Mucosa of rectum (tissue), 2 donors: ENCODE data around the gene TLL2.

Source experiments
- H3K27ac ChIP-seq, 2 donors: one replicate each; pipeline ENCODE4 v1.7.0; 2013; ENCODE audit warnings: inconsistent platforms in 2 of 2, low read depth in 2 of 2, low read length in 2 of 2
- H3K27me3 ChIP-seq, 2 donors: one replicate each; pipeline ENCODE4 v1.7.0; 2013; ENCODE audit warnings: low read length in 2 of 2; ENCODE audit not compliant: control insufficient read depth in 2 of 2, insufficient read depth in 2 of 2
- H3K36me3 ChIP-seq, 2 donors: one replicate each; pipeline ENCODE4 v1.7.0; 2013; ENCODE audit warnings: low read length in 2 of 2; ENCODE audit not compliant: control insufficient read depth in 2 of 2, insufficient read depth in 2 of 2
- H3K4me1 ChIP-seq, 2 donors: one replicate each; pipeline ENCODE4 v1.7.0; 2013; ENCODE audit warnings: low read length in 2 of 2, mild to moderate bottlenecking in 1 of 2; ENCODE audit not compliant: control insufficient read depth in 2 of 2, insufficient read depth in 2 of 2
- H3K4me3 ChIP-seq, 2 donors: one replicate each; pipeline ENCODE4 v1.7.0; 2013; ENCODE audit warnings: low read length in 2 of 2
- H3K9ac ChIP-seq, 2 donors: one replicate each; pipeline ENCODE4 v1.7.0; 2013; ENCODE audit warnings: low read length in 2 of 2, low read depth in 1 of 2, mild to moderate bottlenecking in 1 of 2
- H3K9me3 ChIP-seq, 2 donors: one replicate each; pipeline ENCODE4 v1.7.0; 2013; ENCODE audit warnings: low read length in 2 of 2; ENCODE audit not compliant: control insufficient read depth in 2 of 2
- donor health status: healthy.
- donor health status: Normal muscosa, but diverticular disease.

The TLL2 gene

DNA sequence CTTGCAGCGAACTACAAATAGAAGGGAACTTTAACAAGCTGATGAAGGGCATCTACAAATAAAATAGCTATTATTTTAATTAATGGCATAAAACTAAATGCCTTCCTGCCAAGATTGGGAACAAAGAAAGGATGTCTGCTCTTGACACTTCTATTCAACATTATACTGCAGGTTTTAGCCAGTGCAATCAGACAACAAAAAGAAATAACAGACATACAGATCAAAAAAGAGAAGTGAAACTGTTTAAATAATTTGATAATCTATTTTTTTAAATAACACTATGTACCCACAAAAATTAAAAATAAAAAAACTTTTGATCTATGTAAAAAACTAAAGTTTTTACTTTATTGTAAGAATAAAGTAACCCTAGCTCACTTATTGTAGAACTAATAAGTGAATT lies 22.4 kb upstream of the TLL2 start:
- peaks cover 15% of the 10 kb centered on the region in 2 donors for H3K36me3 ChIP-seq
- H3K9me3 ChIP-seq, result no peaks in the 10 kb centered on the region
- peaks cover 0 to 9% of the 10 kb centered on the region in 2 donors for H3K4me1 ChIP-seq
- H3K27ac ChIP-seq, result no peak overlapping the region
- no peaks in the 10 kb centered on the region for H3K27me3 ChIP-seq
- H3K9ac ChIP-seq, result no peak overlapping the region
- H3K4me3 ChIP-seq, result no peak overlapping the region

DNA sequence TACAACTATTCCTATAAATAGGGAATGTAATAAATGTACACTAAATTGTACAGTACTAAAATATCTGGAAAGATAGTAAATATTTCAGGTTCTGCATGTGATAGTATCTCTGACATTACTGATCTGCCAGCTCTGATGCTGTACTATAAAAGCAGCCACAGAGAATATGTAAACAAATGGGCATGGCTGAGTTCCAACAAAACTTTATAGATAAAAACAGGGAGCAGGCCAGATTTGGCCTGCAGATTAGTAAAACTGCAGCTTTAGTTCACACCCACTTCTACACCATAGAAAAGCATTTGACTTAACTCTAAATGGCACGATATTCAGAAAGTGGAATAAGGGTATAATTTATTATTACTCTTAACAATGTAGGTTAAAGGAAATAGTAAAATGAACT lies 18.8 kb upstream of the TLL2 start:
- no peak overlapping the region for H3K27ac ChIP-seq
- no peak overlapping the region for H3K4me3 ChIP-seq
- H3K36me3 ChIP-seq, result peaks cover 33 to 34% of the 10 kb centered on the region in 2 donors
- H3K4me1 ChIP-seq, result peaks cover 0 to 9% of the 10 kb centered on the region in 2 donors
- H3K9me3 ChIP-seq, result no peaks in the 10 kb centered on the region
- H3K27me3 ChIP-seq, result no peaks in the 10 kb centered on the region
- no peak overlapping the region for H3K9ac ChIP-seq

DNA sequence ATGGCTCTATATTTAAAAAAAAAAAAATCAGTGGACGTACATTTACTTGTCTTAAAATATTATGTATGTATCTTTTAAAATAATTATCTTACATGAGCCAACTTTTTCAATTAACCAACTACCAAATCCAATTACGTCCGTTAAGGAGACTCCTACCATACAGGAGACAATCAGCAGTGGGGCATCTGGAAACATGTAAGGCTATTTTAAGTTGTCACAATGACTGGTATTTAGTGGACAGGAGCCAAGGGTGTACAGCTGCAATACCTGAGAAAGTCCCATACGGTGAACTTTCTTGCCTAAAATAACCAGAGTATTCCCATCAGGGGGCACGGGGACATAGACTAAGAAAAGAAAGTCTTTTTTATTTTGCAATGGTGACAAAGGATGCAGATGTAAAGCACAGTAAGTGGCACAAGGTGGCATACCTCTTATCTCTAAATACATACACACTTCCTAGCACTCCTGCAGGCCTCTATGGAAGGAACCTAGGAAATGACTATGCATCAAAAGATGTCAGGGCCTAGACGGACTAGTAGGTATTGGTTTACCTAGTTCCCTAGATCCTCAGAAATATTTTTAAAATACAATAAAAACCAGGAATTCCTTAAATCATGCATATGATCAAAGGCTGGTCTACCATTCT lies 16.0 kb upstream of the TLL2 start:
- Histone ChIP-seq H3K4me3 (no peak overlapping the region), H3K9ac (no peak overlapping the region), H3K9me3 (no peaks in the 10 kb centered on the region), H3K27me3 (no peaks in the 10 kb centered on the region), H3K4me1 (peaks cover 0 to 9% of the 10 kb centered on the region in 2 donors), H3K36me3 (peaks cover 44 to 54% of the 10 kb centered on the region in 2 donors), H3K27ac (no peak overlapping the region)

DNA sequence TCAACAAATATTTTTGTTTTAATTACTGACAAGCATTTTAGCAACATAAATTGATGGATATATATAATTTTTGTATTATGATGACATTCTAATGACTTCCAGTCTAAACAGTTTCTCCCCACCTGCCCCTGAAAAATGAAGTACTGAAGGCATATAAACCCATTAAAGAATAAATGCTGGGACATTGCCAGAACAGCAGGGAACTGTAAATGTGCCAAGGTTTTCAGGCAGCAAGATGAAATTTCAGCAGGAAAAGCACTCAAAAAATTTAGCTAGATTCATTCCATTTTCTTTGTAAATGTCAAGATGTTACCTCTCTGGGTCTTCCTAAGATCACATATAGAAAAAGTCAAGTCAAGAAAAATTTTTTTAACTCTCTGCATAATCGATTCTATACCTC lies 11.0 kb upstream of the TLL2 start:
- Histone ChIP-seq H3K4me3 (no peak overlapping the region), H3K27ac (no peak overlapping the region), H3K36me3 (peaks cover 50 to 65% of the 10 kb centered on the region in 2 donors), H3K9ac (no peak overlapping the region), H3K27me3 (no peaks in the 10 kb centered on the region), H3K4me1 (no peaks in the 10 kb centered on the region), H3K9me3 (no peaks in the 10 kb centered on the region)

DNA sequence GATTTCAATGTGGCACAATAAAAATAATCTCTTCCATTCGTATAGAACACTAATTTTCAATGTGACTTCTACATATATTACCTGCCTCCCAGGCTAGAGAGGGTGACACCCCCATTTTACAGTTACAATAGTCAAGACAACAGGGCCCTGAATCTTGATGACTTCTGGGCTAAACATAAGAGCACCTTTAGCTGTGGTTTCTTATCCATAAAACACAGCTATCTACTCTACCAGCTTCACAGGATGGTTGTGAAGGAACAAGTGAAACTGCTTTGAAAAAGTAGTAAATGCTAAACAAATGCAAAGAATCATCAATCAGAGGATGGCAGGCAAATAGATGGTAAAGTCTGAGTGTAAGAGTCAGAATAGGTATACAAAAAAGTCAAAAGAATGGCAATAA lies 3.6 kb upstream of the TLL2 start:
- H3K4me3 ChIP-seq, result no peak overlapping the region
- no peak overlapping the region for H3K9ac ChIP-seq
- H3K4me1 ChIP-seq, result peaks cover 20 to 21% of the 10 kb centered on the region in 2 donors
- peaks cover 4% of the 10 kb centered on the region in 2 donors for H3K27me3 ChIP-seq
- peaks cover 10 to 27% of the 10 kb centered on the region in 2 donors for H3K36me3 ChIP-seq
- no peak overlapping the region for H3K27ac ChIP-seq
- H3K9me3 ChIP-seq, result no peaks in the 10 kb centered on the region

DNA sequence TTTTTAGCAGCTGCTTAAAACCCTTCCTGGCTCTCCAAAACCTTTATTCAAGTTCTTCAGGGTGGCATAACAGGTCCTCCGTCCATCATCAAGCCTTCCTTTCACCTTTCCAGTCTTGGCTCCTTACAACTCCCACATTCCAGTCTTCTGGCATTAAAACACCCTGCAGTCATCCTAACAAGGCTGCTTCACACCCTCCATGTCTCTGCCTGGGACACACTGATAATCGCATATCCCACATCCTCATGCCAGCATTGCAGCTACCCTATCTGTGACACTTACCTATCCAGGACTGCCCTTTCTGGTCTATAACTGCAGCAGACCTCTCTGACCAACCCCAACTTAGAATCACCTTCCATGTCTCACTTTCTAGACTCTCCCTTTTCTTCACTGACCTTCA lies 2.6 kb upstream of the TLL2 start:
- Histone ChIP-seq H3K4me3 (no peak overlapping the region), H3K27me3 (peaks cover 9 to 11% of the 10 kb centered on the region in 2 donors), H3K4me1 (peaks cover 20 to 21% of the 10 kb centered on the region in 2 donors), H3K27ac (no peak overlapping the region), H3K9ac (no peak overlapping the region), H3K36me3 (peaks cover 4 to 21% of the 10 kb centered on the region in 2 donors), H3K9me3 (no peaks in the 10 kb centered on the region)

DNA sequence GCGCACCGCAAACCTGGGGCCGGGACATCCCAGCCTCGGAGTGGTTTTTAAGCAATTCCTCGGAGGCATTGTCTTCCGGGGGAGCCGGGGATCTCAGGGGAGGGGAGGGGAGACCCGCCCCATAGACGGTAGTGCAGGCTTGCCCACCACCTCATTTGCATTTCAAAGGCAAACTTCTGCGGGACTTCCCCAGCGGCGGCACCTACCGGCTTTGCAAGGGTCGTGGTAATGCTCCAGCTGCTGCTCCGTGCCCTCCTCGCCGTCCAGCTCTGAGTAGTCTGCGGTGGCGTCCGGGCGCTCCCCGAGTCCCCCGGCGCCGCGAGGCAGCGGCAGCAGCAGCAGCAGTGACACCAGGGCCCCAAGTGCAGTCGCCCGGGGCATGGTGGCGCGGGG lies 425 bp downstream of the TLL2 start:
- no peaks in the 10 kb centered on the region for H3K36me3 ChIP-seq
- H3K27ac ChIP-seq, result no peak overlapping the region
- H3K27me3 ChIP-seq, result peaks cover 9 to 11% of the 10 kb centered on the region in 2 donors
- peak overlapping the region; percentile 36 to 54 for H3K9ac ChIP-seq
- H3K4me1 ChIP-seq, result peaks cover 20 to 21% of the 10 kb centered on the region in 2 donors
- H3K9me3 ChIP-seq, result no peaks in the 10 kb centered on the region
- peak overlapping the region; percentile 66 to 67 for H3K4me3 ChIP-seq

DNA sequence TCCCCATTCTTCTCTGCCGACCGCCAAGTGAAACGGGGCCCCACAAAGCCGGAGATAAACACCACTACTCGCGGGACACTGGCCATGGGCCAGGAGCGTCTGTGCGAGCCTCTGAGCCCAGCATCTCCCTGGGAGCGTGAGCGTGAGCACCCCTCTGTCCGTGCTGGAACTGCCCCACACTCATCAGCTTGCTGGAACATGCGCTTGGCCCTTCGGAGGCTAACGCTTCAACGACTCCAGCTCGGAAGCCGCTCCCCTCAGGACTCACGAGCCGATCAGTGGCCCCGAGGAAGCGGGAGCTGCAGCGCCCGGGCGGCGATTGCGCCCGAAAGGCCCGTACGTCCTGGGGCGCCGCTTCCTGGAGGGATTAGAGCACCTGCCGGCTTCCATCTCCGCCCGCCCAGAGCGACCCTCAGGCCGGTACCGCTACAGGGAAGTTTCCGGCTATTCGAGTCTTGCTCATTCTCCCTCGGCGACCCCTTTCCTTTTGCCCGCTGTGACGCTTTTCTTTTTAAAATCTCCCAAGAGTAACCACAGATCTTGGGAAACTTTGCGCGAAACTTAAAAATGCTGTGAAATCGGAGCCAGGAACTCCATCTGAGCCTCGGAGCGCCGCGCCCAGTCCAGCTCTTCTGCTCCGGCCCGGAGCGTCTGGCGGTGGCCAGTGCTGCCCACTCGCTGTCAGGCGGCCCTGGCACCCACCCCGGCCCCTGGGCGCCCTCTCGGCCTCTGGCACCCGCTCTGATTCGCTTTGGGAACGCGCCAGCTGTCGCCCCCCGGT lies 1.0 kb downstream of the TLL2 start:
- Histone ChIP-seq H3K4me1 (peaks cover 20 to 21% of the 10 kb centered on the region in 2 donors), H3K4me3 (peak overlapping the region; percentile 66 to 67), H3K36me3 (no peaks in the 10 kb centered on the region), H3K27me3 (peaks cover 9 to 11% of the 10 kb centered on the region in 2 donors), H3K9me3 (no peaks in the 10 kb centered on the region), H3K27ac (no peak overlapping the region), H3K9ac (peak overlapping the region; percentile 24 to 54)

DNA sequence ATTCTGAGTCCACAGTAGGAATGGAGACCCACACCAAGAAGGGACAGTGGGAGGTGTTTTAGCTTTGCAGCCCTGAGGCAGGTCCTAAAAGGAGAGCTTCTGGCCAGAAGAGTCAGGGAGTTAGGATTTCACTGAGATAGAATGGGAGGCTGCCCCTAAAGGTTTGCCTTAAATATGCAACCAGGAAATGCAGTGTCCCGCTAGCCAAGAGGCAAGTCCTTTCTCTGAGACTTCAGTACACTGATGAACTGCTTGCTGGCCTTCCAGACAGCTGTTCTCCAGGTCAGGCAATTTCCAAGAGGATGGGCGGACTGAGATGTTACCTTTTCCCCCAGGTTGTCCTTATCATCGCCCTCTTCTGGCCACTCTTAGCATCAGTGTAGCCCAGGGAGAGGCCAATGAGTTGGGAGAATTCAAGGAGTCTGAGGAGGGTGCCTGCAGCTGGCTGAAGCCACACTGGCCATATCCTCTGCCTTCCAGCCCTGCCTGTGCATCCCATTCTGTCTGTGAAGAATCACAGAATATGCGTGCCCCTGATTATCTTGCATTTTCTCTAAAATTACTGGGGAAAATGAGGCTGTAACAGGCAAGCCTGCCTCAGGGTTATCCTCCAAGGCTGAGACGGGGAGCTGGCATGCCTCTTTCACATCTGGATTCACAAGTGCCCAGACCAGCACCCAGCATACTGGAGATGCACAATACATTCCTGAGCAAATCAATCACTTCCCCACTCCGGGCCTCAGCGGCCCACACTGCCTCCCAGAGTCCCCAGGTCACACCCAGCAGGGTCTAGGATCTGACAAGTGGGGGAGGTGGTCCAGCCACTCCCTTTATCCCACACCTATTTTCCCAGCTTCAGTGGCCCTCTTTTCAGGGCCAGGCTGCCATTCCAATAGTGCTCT lies 2.4 kb downstream of the TLL2 start:
- Histone ChIP-seq H3K36me3 (no peaks in the 10 kb centered on the region), H3K27ac (no peak overlapping the region), H3K9ac (no peak overlapping the region), H3K27me3 (peaks cover 9 to 11% of the 10 kb centered on the region in 2 donors), H3K9me3 (no peaks in the 10 kb centered on the region), H3K4me1 (peaks cover 20 to 21% of the 10 kb centered on the region in 2 donors), H3K4me3 (no peak overlapping the region)
